Right kidney (tissue), 1 donor: ENCODE measurements around the gene ARHGEF10L.

Source experiments
- DNase-seq: peaks from one replicate; pipeline ENCODE4 v3.0.0-alpha.2; 2016

Gene ARHGEF10L

GRCh38 chr1:17569200-17570139 is 30.0 kb downstream of the ARHGEF10L start:
- DNase-seq: no peak

- DNase-seq: no peak
Measured at GRCh38 chr1:17570228-17570627, 30.7 kb downstream of the ARHGEF10L start.

- no peak for DNase-seq
Measured at GRCh38 chr1:17572264-17572985, 32.9 kb downstream of the ARHGEF10L start.

GRCh38 chr1:17573518-17574041 is 34.1 kb downstream of the ARHGEF10L start:
- DNase-seq: no peak

GRCh38 chr1:17574516-17574915 is 35.0 kb downstream of the ARHGEF10L start:
- DNase-seq: no peak

GRCh38 chr1:17575797-17576518 is 36.5 kb downstream of the ARHGEF10L start:
- peak; percentile 62 for DNase-seq

GRCh38 chr1:17576519-17576853 is 37.0 kb downstream of the ARHGEF10L start:
- DNase-seq: no peak

- no peak for DNase-seq
Measured at GRCh38 chr1:17577907-17578297, 38.4 kb downstream of the ARHGEF10L start.

- DNase-seq: peak; percentile 70
Measured at GRCh38 chr1:17579951-17580939, 40.7 kb downstream of the ARHGEF10L start.

- no peak for DNase-seq
Measured at GRCh38 chr1:17581389-17582123, 42.1 kb downstream of the ARHGEF10L start.

GRCh38 chr1:17582124-17582774 is 42.8 kb downstream of the ARHGEF10L start:
- DNase-seq: no peak

- no peak for DNase-seq
Measured at GRCh38 chr1:17584539-17584938, 45.0 kb downstream of the ARHGEF10L start.

- no peak for DNase-seq
Measured at GRCh38 chr1:17585266-17585987, 45.9 kb downstream of the ARHGEF10L start.

GRCh38 chr1:17586172-17586964 is 46.9 kb downstream of the ARHGEF10L start:
- no peak for DNase-seq

GRCh38 chr1:17587693-17588047 is 48.2 kb downstream of the ARHGEF10L start:
- no peak for DNase-seq

GRCh38 chr1:17588048-17588871 is 48.8 kb downstream of the ARHGEF10L start:
- DNase-seq: no peak

- DNase-seq: no peak
Measured at GRCh38 chr1:17591814-17592430, 52.4 kb downstream of the ARHGEF10L start.
